K562 (cell line): Measurements from ENCODE around the gene HYAL1. TPM values are rescaled to one million over a fixed set of nuclear protein-coding genes. Genes with fewer than 3 reads are reported as not detected.

Experiments used
- CEBPB ChIP-seq: fragments of 450-650 bp; IDR thresholded peaks from 2 replicates; pipeline ENCODE4 v1.6.1; 2016; ENCODE audit warnings: missing genetic modification characterization, missing compliant biosample characterization
- EWSR1 ChIP-seq: fragments of 450-650 bp; IDR thresholded peaks from 2 replicates; pipeline ENCODE4 v1.6.1; 2018; ENCODE audit warnings: borderline replicate concordance, mild to moderate bottlenecking, low read depth, moderate library complexity; ENCODE audit not compliant: partially characterized antibody
- HDGF ChIP-seq: fragments of 450-650 bp; IDR thresholded peaks from 2 replicates; pipeline ENCODE4 v1.6.1; 2016
- KDM2B ChIP-seq: fragments of 250-450 bp; sonication (Bioruptor Pico); IDR thresholded peaks from 2 replicates; pipeline ENCODE4 v1.8.0; 2021; ENCODE audit warnings: mild to moderate bottlenecking, moderate library complexity
- LEF1 ChIP-seq: fragments of 450-650 bp; IDR thresholded peaks from 2 replicates; pipeline ENCODE4 v1.6.1; 2016; ENCODE audit warnings: mild to moderate bottlenecking
- POLR2A ChIP-seq: fragments of 450-650 bp; conservative IDR thresholded peaks from 2 replicates; pipeline ENCODE4 v1.6.1; 2016
- SAFB ChIP-seq: fragments of 200-400 bp; formaldehyde crosslinking; IDR thresholded peaks from 2 replicates; pipeline ENCODE4 v1.6.1; 2017; ENCODE audit warnings: low read depth, low read length, borderline replicate concordance
- SAFB2 ChIP-seq: fragments of 200-400 bp; formaldehyde crosslinking; IDR thresholded peaks from 2 replicates; pipeline ENCODE4 v1.6.1; 2018; ENCODE audit warnings: borderline replicate concordance, low read length, low read depth, moderate library complexity; ENCODE audit not compliant: severe bottlenecking
- SIRT6 ChIP-seq: IDR thresholded peaks from one replicate; pipeline ENCODE4 v1.6.1; 2012; ENCODE audit warnings: low read depth, mild to moderate bottlenecking, control low read depth, inconsistent platforms, low read length, moderate library complexity
- SREBF1 ChIP-seq: fragments of 150-350 bp; IDR thresholded peaks from 2 replicates; pipeline ENCODE4 v1.6.1; 2014; ENCODE audit warnings: antibody characterized with exemption, low read depth, low read length, borderline replicate concordance
- ZNF41 ChIP-seq: fragments of 250-450 bp; sonication (Bioruptor Pico); conservative IDR thresholded peaks from 2 replicates; pipeline ENCODE4 v1.4.0; 2020; ENCODE audit warnings: mild to moderate bottlenecking
- ZNF436 ChIP-seq: fragments of 250-450, 450-650 bp; sonication (Bioruptor Pico); formaldehyde crosslinking; IDR thresholded peaks from 2 replicates; pipeline ENCODE4 v1.7.0; 2020; ENCODE audit warnings: mild to moderate bottlenecking
- ZNF644 ChIP-seq: fragments of 200-800 bp; sonication (Bioruptor generic); IDR thresholded peaks from 2 replicates; pipeline ENCODE4 v1.6.1; 2016; ENCODE audit warnings: low read depth, missing genetic modification characterization, missing compliant biosample characterization
- ZNF764 ChIP-seq: fragments of 250-450 bp; sonication (Bioruptor Pico); IDR thresholded peaks from 2 replicates; pipeline ENCODE4 v1.4.0; 2020; ENCODE audit warnings: low read depth, mild to moderate bottlenecking, moderate library complexity
- polyA plus RNA-seq, 8 experiments: library from polyadenylated mRNA; depleted of rRNA in 4 of 8; stranded (reverse) in 5 of 8; unstranded in 3 of 8; fragments of >200 nt; fragmentation: Nextera tagmentation in 2 of 8; fragmentation: Illumina TruSeq in 1 of 8; extraction: Ambion mirVana in 2 of 8; extraction: Trizol in 1 of 8; gene quantifications; 2 replicates each; pipeline versions ENCODE4 v1.2.1 to v1.2.3, GENCODE V29; 2011 to 2014; ENCODE audit warnings: inconsistent platforms in 1 of 8, missing spikeins in 1 of 8
- total RNA-seq, 7 experiments: library from RNA; depleted of rRNA in 6 of 7; stranded (reverse); fragments of >200 nt in 6 of 7; fragmentation: Illumina TruSeq in 2 of 7; extraction: Trizol in 2 of 7; gene quantifications; 2 replicates each; pipeline versions ENCODE4 v1.2.1 to v1.2.3, GENCODE V29; 2011 to 2021; ENCODE audit warnings: low replicate concordance in 1 of 7
- TF ChIP-seq, protein P1 (sequence below): fragments of 250-450 bp; sonication (Bioruptor Pico); IDR thresholded peaks from 2 replicates; pipeline ENCODE4 v1.4.0; 2020; ENCODE audit warnings: mild to moderate bottlenecking
- TF ChIP-seq, protein P2 (sequence below): fragments of 250-450 bp; sonication (Bioruptor Pico); IDR thresholded peaks from 2 replicates; pipeline ENCODE4 v1.5.0; 2021
- TF ChIP-seq, protein P3 (sequence below), 2 experiments: fragments of 450-650 bp; IDR thresholded peaks; 2 replicates each; pipeline ENCODE4 v1.6.1; 2018; ENCODE audit warnings: mild to moderate bottlenecking in 2 of 2, low read depth in 1 of 2; ENCODE audit not compliant: partially characterized antibody in 2 of 2
- TF ChIP-seq, protein P4 (sequence below): fragments of 450-650 bp; formaldehyde crosslinking; IDR thresholded peaks from 2 replicates; pipeline ENCODE4 v1.4.0; 2022; ENCODE audit warnings: missing genetic modification characterization

The HYAL1 gene
- total and polyA plus RNA-seq, 9 of the 15 experiments (the other 6 are each of a cell fraction or from before 2014, with no cell fraction given), result 1.4 to 8.5 (median 4.7) TPM

DNA sequence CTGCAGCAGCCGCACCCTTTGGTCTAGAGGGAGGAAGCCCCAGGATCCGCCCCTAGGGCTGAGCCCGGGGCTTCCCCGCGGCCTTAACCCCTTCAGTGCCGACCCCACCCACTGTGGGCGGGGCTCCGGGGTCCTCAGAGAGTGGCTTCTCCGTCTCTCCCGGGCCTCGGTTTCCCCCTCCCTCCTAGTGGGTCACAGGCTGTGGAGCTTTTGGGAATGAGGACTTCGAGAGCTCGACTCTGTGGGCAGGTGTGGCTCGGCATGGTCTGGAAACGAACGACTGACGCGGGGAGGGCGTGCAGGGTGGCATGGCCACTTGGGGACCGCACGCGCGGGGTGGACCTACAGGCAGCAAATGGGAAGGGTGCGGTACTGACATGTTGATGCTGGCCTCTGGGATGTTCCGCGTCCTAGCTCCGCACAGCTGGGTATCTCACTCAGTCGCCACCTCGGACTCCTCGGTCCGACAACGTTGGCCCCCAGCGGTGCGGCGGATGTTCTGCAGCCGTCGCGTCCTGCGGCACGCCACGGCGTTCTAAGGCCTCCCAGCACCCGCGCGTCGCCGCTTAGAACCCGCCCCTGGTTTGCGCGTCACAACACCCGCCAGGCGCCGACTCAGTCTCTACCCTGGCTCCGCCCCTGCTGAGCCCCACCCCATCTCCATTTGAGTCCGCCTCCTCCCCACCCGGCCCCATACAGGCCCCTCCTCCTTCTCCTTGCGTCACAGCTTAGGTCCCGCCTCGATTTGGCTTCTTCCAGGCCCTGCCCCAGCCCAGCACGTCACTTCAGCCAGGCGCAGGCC is 4.3 kb downstream of the HYAL1 start, which contains the start of the genes HYAL3 and NAA80 (continued):
- TF ChIP-seq EWSR1 (no peak), ZNF764 (CRISPR knock-in tag) (no peak), ZNF436 (no peak), SIRT6 (no peak), KDM2B (CRISPR knock-in tag) (no peak), LEF1 (peak; percentile 24; the same call in 1 of the 2 replicates), HDGF (no peak), SREBF1 (no peak), SAFB (no peak), SAFB2 (no peak), ZNF644 (no peak), POLR2A (peak; percentile 76), ZNF41 (CRISPR knock-in tag) (no peak), CEBPB (tag) (no peak)
- TF ChIP-seq, protein P1, sequence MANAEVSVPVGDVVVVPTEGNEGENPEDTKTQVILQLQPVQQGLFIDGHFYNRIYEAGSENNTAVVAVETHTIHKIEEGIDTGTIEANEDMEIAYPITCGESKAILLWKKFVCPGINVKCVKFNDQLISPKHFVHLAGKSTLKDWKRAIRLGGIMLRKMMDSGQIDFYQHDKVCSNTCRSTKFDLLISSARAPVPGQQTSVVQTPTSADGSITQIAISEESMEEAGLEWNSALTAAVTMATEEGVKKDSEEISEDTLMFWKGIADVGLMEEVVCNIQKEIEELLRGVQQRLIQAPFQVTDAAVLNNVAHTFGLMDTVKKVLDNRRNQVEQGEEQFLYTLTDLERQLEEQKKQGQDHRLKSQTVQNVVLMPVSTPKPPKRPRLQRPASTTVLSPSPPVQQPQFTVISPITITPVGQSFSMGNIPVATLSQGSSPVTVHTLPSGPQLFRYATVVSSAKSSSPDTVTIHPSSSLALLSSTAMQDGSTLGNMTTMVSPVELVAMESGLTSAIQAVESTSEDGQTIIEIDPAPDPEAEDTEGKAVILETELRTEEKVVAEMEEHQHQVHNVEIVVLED (CRISPR knock-in tag), result peak; percentile 86
- TF ChIP-seq, protein P2, sequence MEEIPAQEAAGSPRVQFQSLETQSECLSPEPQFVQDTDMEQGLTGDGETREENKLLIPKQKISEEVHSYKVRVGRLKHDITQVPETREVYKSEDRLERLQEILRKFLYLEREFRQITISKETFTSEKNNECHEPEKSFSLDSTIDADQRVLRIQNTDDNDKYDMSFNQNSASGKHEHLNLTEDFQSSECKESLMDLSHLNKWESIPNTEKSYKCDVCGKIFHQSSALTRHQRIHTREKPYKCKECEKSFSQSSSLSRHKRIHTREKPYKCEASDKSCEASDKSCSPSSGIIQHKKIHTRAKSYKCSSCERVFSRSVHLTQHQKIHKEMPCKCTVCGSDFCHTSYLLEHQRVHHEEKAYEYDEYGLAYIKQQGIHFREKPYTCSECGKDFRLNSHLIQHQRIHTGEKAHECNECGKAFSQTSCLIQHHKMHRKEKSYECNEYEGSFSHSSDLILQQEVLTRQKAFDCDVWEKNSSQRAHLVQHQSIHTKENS (CRISPR knock-in tag), result no peak
- TF ChIP-seq, protein P3, sequence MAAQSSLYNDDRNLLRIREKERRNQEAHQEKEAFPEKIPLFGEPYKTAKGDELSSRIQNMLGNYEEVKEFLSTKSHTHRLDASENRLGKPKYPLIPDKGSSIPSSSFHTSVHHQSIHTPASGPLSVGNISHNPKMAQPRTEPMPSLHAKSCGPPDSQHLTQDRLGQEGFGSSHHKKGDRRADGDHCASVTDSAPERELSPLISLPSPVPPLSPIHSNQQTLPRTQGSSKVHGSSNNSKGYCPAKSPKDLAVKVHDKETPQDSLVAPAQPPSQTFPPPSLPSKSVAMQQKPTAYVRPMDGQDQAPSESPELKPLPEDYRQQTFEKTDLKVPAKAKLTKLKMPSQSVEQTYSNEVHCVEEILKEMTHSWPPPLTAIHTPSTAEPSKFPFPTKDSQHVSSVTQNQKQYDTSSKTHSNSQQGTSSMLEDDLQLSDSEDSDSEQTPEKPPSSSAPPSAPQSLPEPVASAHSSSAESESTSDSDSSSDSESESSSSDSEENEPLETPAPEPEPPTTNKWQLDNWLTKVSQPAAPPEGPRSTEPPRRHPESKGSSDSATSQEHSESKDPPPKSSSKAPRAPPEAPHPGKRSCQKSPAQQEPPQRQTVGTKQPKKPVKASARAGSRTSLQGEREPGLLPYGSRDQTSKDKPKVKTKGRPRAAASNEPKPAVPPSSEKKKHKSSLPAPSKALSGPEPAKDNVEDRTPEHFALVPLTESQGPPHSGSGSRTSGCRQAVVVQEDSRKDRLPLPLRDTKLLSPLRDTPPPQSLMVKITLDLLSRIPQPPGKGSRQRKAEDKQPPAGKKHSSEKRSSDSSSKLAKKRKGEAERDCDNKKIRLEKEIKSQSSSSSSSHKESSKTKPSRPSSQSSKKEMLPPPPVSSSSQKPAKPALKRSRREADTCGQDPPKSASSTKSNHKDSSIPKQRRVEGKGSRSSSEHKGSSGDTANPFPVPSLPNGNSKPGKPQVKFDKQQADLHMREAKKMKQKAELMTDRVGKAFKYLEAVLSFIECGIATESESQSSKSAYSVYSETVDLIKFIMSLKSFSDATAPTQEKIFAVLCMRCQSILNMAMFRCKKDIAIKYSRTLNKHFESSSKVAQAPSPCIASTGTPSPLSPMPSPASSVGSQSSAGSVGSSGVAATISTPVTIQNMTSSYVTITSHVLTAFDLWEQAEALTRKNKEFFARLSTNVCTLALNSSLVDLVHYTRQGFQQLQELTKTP (IDR thresholded peaks at IDR 0.05; ENCODE audit: low read depth in 1 of 2, partially characterized antibody in 2 of 2), result peak in 1 of 2 experiments; percentile 52
- TF ChIP-seq, protein P4, sequence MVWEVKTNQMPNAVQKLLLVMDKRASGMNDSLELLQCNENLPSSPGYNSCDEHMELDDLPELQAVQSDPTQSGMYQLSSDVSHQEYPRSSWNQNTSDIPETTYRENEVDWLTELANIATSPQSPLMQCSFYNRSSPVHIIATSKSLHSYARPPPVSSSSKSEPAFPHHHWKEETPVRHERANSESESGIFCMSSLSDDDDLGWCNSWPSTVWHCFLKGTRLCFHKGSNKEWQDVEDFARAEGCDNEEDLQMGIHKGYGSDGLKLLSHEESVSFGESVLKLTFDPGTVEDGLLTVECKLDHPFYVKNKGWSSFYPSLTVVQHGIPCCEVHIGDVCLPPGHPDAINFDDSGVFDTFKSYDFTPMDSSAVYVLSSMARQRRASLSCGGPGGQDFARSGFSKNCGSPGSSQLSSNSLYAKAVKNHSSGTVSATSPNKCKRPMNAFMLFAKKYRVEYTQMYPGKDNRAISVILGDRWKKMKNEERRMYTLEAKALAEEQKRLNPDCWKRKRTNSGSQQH (CRISPR knock-in tag), result no peak
